Smooth muscle cell (in vitro differentiated cells): Measurements from ENCODE around the gene DENND4B. TPM values are rescaled to one million over a fixed set of nuclear protein-coding genes. Genes with fewer than 3 reads are reported as not detected.
A peak's percentile ranks its signal among the peaks of the same experiment; 100 is the strongest.

Source experiments
- DNase-seq: peaks from one replicate; lab custom pipeline; 2025; ENCODE audit not compliant: unreplicated experiment; lab: John Stamatoyannopoulos, UW
- H2AFZ ChIP-seq: fragments of 200-600 bp; sonication (generic); 2 replicates; pipeline ENCODE4 v1.6.0; 2016; ENCODE audit warnings: antibody characterized with exemption, low read depth, mild to moderate bottlenecking
- H3F3A ChIP-seq: fragments of 200-600 bp; sonication (generic); 2 replicates; pipeline ENCODE4 v1.6.0; 2017; ENCODE audit warnings: antibody characterized with exemption, low read depth
- H3K27ac ChIP-seq: fragments of 200-600 bp; sonication (generic); 2 replicates; pipeline ENCODE4 v1.5.1; 2016; ENCODE audit warnings: low read depth, mild to moderate bottlenecking
- H3K27me3 ChIP-seq: fragments of 200-600 bp; sonication (generic); 2 replicates; pipeline ENCODE4 v1.6.1; 2016; ENCODE audit warnings: low read depth, mild to moderate bottlenecking
- H3K36me3 ChIP-seq: fragments of 200-600 bp; sonication (generic); 2 replicates; pipeline ENCODE4 v1.5.1; 2016; ENCODE audit warnings: low read depth
- H3K4me1 ChIP-seq: fragments of 200-600 bp; sonication (generic); 2 replicates; pipeline ENCODE4 v1.5.1; 2016; ENCODE audit warnings: low read depth
- H3K4me2 ChIP-seq: fragments of 200-600 bp; sonication (generic); 2 replicates; pipeline ENCODE4 v1.6.0; 2016; ENCODE audit warnings: mild to moderate bottlenecking
- H3K4me3 ChIP-seq: fragments of 200-600 bp; sonication (generic); 2 replicates; pipeline ENCODE4 v1.5.1; 2016; ENCODE audit warnings: mild to moderate bottlenecking
- H3K79me2 ChIP-seq: fragments of 200-600 bp; sonication (generic); 2 replicates; pipeline ENCODE4 v1.6.0; 2016; ENCODE audit warnings: low read depth, mild to moderate bottlenecking
- H3K9ac ChIP-seq: fragments of 200-600 bp; sonication (generic); 2 replicates; pipeline ENCODE4 v1.6.0; 2016; ENCODE audit warnings: low read depth
- H3K9me3 ChIP-seq: fragments of 200-600 bp; sonication (generic); replicated peaks from 2 replicates; pipeline ENCODE4 v1.5.1; 2016; ENCODE audit warnings: low read depth
- H4K20me1 ChIP-seq: fragments of 200-600 bp; sonication (generic); 2 replicates; pipeline ENCODE4 v1.6.0; 2016; ENCODE audit warnings: low read depth
- WGBS: methylation state at CpG from one replicate; pipeline ENCODE4 v1.1.7; 2016; ENCODE audit warnings: low lambda C conversion rate; 5-methylcytosine and 5-hydroxymethylcytosine counted together
- polyA plus RNA-seq: library from polyadenylated mRNA; unstranded; fragments of >200 nt; fragmentation: Nextera tagmentation; extraction: Ambion mirVana; gene quantifications from 2 replicates; pipeline ENCODE4 v1.2.1, GENCODE V29; 2016
- total RNA-seq: library from RNA; depleted of rRNA; stranded (reverse); fragments of >200 nt; gene quantifications from 2 replicates; pipeline ENCODE4 v1.2.3, GENCODE V29; 2014
- TF ChIP-seq, protein P1 (sequence below): fragments of 200-600 bp; sonication (generic); IDR thresholded peaks from 2 replicates; pipeline ENCODE4 v1.5.1; 2017; ENCODE audit warnings: borderline replicate concordance, mild to moderate bottlenecking, antibody characterized with exemption; ENCODE audit not compliant: insufficient read depth, poor library complexity, severe bottlenecking

The DENND4B gene
- total and polyA plus RNA-seq, 2 experiments from 2014 or later: 9.7 to 16.3 TPM

DNA sequence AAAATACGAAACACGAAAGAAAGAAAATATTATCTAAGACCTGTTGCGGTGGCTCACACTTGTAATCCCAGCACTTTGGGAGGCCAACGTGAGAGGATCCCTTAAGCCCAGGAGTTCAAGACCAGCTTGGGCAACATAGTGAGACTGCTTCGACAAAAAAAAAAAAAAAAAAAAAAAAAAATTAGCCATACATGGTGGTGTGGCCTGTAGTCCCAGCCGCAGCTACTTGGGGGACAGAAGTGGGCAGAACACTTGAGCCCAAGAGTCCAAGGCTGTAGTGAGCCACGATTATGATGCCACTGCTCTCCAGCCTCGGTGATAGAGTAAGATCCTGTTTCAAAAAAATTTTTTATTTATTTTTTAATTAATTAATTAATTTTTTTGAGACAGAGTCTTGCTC is 41.1 kb upstream of the DENND4B start:
- Histone ChIP-seq H3K79me2 (peaks cover 29% of the 10 kb centered on the region), H3K36me3 (no peaks in the 10 kb centered on the region), H3K4me3 (no peak overlapping the region), H3F3A (peaks cover 4% of the 10 kb centered on the region), H4K20me1 (peaks cover 21% of the 10 kb centered on the region), H3K4me2 (no peak overlapping the region), H3K9ac (no peak overlapping the region), H3K9me3 (no peaks in the 10 kb centered on the region), H3K4me1 (peaks cover 25% of the 10 kb centered on the region), H3K27ac (no peak overlapping the region), H3K27me3 (no peaks in the 10 kb centered on the region), H2AFZ (no peak overlapping the region)
- no peak for DNase-seq
- TF ChIP-seq, protein P1, sequence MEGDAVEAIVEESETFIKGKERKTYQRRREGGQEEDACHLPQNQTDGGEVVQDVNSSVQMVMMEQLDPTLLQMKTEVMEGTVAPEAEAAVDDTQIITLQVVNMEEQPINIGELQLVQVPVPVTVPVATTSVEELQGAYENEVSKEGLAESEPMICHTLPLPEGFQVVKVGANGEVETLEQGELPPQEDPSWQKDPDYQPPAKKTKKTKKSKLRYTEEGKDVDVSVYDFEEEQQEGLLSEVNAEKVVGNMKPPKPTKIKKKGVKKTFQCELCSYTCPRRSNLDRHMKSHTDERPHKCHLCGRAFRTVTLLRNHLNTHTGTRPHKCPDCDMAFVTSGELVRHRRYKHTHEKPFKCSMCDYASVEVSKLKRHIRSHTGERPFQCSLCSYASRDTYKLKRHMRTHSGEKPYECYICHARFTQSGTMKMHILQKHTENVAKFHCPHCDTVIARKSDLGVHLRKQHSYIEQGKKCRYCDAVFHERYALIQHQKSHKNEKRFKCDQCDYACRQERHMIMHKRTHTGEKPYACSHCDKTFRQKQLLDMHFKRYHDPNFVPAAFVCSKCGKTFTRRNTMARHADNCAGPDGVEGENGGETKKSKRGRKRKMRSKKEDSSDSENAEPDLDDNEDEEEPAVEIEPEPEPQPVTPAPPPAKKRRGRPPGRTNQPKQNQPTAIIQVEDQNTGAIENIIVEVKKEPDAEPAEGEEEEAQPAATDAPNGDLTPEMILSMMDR: no peak
- 93% methylated on average over 8 of the region's 8 CpGs for WGBS

DNA sequence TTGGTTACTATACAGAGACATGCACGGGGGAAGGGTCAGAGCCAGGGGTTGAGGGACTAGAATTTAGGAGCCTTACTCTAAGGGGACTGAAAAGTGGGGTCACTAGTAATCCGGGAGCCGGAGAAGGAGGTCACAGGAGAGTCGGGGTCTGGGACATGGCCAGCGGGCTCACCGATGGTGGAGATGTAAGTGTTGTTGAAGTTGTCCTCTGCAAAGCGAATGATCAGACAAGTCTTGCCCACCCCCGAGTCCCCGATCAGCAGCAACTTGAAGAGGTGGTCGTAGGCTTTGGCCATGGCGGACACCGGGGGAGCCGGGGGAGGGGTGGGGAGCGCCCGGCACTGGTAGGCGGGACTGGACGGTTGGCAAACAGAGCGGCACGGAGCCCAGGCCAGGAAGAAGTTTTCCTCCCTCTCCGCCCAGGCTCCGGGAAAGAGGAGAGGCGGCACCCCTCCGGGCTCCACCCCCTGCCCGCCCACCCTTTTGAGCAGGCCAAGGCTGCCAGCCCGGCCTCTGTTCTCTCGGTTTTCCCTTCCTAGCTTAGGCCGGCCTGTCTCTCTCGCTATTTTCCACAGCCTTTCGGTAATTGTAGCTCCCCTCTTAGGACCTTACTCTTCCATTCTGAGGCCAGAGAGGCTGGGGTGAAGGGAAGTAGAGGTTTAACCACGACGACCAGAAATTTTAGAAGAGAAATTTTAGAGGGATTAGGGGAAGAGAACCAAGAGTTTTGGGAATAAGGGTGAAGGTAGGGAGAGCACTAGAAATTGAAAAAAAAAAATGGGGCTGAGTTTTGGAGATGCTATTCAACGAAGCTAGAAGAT is 39.6 kb upstream of the DENND4B start, which contains the start of gene RAB13:
TSS of gene RAB13 (minus strand) at position 399 of the 821 bp plus-strand sequence. CDS start at position 296, 103 bp downstream.
- Histone ChIP-seq H3K79me2 (peaks cover 19% of the 10 kb centered on the region), H3K27ac (peak within 1 kb of the TSS; percentile 75), H4K20me1 (peaks cover 6% of the 10 kb centered on the region), H3K9me3 (no peaks in the 10 kb centered on the region), H3K4me2 (peak within 1 kb of the TSS; percentile 87), H3K9ac (peak within 1 kb of the TSS; percentile 68), H3K36me3 (no peaks in the 10 kb centered on the region), H3K4me1 (peaks cover 14% of the 10 kb centered on the region), H3K27me3 (no peaks in the 10 kb centered on the region), H3F3A (no peaks in the 10 kb centered on the region), H2AFZ (peak within 1 kb of the TSS; percentile 87), H3K4me3 (peak within 1 kb of the TSS; percentile 61)
- DNase-seq: peak; percentile 69
- TF ChIP-seq, protein P1: no peak
- 1% methylated on average over 26 of the region's 32 CpGs for WGBS

DNA sequence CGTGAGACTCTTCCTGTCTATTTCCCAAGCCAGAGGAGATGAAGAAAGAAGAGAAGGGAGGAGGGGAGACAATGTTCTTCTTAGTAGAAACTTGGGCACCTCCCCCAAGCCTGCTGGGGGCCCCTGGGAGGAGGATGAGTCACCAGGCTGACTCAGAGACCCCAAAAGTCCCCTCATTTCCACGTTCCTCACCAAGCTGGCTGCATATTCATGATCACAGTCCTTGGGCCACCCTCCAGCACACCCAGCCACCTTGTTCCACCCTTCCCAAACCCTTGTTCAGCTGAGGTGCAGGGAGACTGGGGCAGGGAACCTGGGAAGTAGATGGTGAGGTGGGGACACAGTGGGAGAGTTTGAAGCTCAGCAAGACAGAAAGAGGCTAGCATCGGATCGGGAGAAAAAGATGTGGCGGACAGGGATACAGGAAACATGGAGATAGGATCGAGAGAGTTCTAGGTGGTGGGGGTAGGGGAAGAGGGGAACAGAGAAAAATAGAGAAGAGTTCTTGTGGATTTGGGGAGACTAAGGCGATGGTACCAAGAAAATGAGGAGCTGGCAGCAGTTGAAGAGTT is 38.9 kb upstream of the DENND4B start:
- H3F3A ChIP-seq: no peaks in the 10 kb centered on the region
- no peaks in the 10 kb centered on the region for H3K9me3 ChIP-seq
- H3K27ac ChIP-seq: peak overlapping the region; percentile 75
- peaks cover 14% of the 10 kb centered on the region for H3K4me1 ChIP-seq
- H3K36me3 ChIP-seq: no peaks in the 10 kb centered on the region
- peak overlapping the region; percentile 87 for H3K4me2 ChIP-seq
- peak overlapping the region; percentile 61 for H3K4me3 ChIP-seq
- peak; percentile 36 for DNase-seq
- 3% methylated on average over 7 of the region's 7 CpGs for WGBS
- H2AFZ ChIP-seq: peak overlapping the region; percentile 54
- TF ChIP-seq, protein P1: no peak
- H3K27me3 ChIP-seq: no peaks in the 10 kb centered on the region
- H3K9ac ChIP-seq: peak overlapping the region; percentile 66
- H3K79me2 ChIP-seq: peaks cover 13% of the 10 kb centered on the region
- H4K20me1 ChIP-seq: peaks cover 4% of the 10 kb centered on the region
